Lung (tissue), 12 donors: ENCODE data around the gene LNX1. TPM values are rescaled to one million over a fixed set of nuclear protein-coding genes. Genes with fewer than 3 reads are reported as not detected.

Experiments used
- ATAC-seq: fragments of 200-7000 bp; cut with Tn5 transposase; one replicate; pipeline ENCODE4 v1.9.1; 2020; ENCODE audit warnings: moderate number of reproducible peaks; ENCODE audit not compliant: insufficient read depth, low FRiP score
- DNase-seq, 3 donors: peaks; one replicate each; pipeline ENCODE4 v3.0.0-alpha.2; 2013 to 2017
- H3K27ac ChIP-seq, 2 donors: one replicate each; pipeline ENCODE4 v1.5.1; 2013; ENCODE audit warnings: mild to moderate bottlenecking in 2 of 2, moderate library complexity in 2 of 2, control low read depth in 1 of 2, inconsistent platforms in 1 of 2, low read depth in 1 of 2, low read length in 1 of 2
- H3K27me3 ChIP-seq, 3 donors: one replicate each; pipeline ENCODE4 v1.5.1; 2013; ENCODE audit warnings: low read length in 2 of 3; ENCODE audit not compliant: control insufficient read depth in 3 of 3, insufficient read depth in 3 of 3
- H3K36me3 ChIP-seq, 4 donors: one replicate each; pipeline ENCODE4 v1.5.1; 2013; ENCODE audit warnings: low read length in 4 of 4, mild to moderate bottlenecking in 1 of 4, moderate library complexity in 1 of 4; ENCODE audit not compliant: control insufficient read depth in 4 of 4, insufficient read depth in 4 of 4
- H3K4me1 ChIP-seq, 5 donors: one replicate each; pipeline ENCODE4 v1.5.1; 2013; ENCODE audit warnings: low read length in 5 of 5, mild to moderate bottlenecking in 2 of 5, moderate library complexity in 1 of 5; ENCODE audit not compliant: control insufficient read depth in 5 of 5, insufficient read depth in 5 of 5
- H3K4me3 ChIP-seq: one replicate; pipeline ENCODE4 v1.5.1; 2013; ENCODE audit warnings: mild to moderate bottlenecking, control low read depth, moderate library complexity
- H3K9ac ChIP-seq, 2 donors: one replicate each; pipeline ENCODE4 v1.5.1; 2013; ENCODE audit warnings: low read length in 2 of 2, control low read depth in 1 of 2; ENCODE audit not compliant: insufficient read depth in 1 of 2
- H3K9me3 ChIP-seq, 4 donors: one replicate each; pipeline ENCODE4 v1.5.1; 2013; ENCODE audit warnings: low read length in 3 of 4, mild to moderate bottlenecking in 1 of 4, moderate library complexity in 1 of 4; ENCODE audit not compliant: control insufficient read depth in 4 of 4, insufficient read depth in 3 of 4
- WGBS, 2 donors: extraction: QIAGEN DNeasy Blood & Tissue Kit; methylation state at CpG; one replicate each; pipeline ENCODE4 v1.1.7; 2013; 5-methylcytosine and 5-hydroxymethylcytosine counted together
- polyA plus RNA-seq, 2 donors: library from polyadenylated mRNA; stranded (reverse); fragments of 200-250 nt; gene quantifications; one replicate each; pipeline ENCODE4 v1.2.1, GENCODE V29; 2013
- total RNA-seq, 2 donors: library from RNA; depleted of rRNA in 1 of 2; stranded (reverse); fragments of >200 nt in 1 of 2; gene quantifications; one replicate each; pipeline ENCODE4 v1.2.1, GENCODE V29; 2014 to 2021
- TF ChIP-seq, protein P1 (sequence below): IDR thresholded peaks from 2 replicates; pipeline ENCODE4 v1.5.1; 2012; ENCODE audit warnings: mild to moderate bottlenecking; ENCODE audit errors: control extremely low read depth, extremely low read depth
- donor health status: control.
- donor health status: control.
- donor health status: Bipolar disorder and iron deficiency.
- donor health status: healthy.
- donor health status: DM: yes; HTN: yes; CAD: no.

Gene LNX1
- total and polyA plus RNA-seq, 4 donors, result 1.4 to 5.2 (median 3.2) TPM

- Histone ChIP-seq H3K9me3 (no peaks in the 10 kb centered on the region), H3K27ac (no peak overlapping the region), H3K9ac (no peak overlapping the region), H3K36me3 (no peaks in the 10 kb centered on the region), H3K4me1 (peaks cover 0 to 10% (median 0%) of the 10 kb centered on the region in 5 donors), H3K4me3 (no peak overlapping the region), H3K27me3 (no peaks in the 10 kb centered on the region)
- TF ChIP-seq, protein P1, sequence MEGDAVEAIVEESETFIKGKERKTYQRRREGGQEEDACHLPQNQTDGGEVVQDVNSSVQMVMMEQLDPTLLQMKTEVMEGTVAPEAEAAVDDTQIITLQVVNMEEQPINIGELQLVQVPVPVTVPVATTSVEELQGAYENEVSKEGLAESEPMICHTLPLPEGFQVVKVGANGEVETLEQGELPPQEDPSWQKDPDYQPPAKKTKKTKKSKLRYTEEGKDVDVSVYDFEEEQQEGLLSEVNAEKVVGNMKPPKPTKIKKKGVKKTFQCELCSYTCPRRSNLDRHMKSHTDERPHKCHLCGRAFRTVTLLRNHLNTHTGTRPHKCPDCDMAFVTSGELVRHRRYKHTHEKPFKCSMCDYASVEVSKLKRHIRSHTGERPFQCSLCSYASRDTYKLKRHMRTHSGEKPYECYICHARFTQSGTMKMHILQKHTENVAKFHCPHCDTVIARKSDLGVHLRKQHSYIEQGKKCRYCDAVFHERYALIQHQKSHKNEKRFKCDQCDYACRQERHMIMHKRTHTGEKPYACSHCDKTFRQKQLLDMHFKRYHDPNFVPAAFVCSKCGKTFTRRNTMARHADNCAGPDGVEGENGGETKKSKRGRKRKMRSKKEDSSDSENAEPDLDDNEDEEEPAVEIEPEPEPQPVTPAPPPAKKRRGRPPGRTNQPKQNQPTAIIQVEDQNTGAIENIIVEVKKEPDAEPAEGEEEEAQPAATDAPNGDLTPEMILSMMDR, result no peak
- DNase-seq, result no peak
- ATAC-seq, result no peak
These were observed 69.0 kb downstream of the LNX1 start for GRCh38 chr4:53522334-53522733.

- Histone ChIP-seq H3K27ac (no peak overlapping the region), H3K9me3 (no peaks in the 10 kb centered on the region), H3K27me3 (no peaks in the 10 kb centered on the region), H3K9ac (no peak overlapping the region), H3K4me3 (no peak overlapping the region), H3K4me1 (peaks cover 0 to 3% (median 0%) of the 10 kb centered on the region in 5 donors), H3K36me3 (no peaks in the 10 kb centered on the region)
- no peak for ATAC-seq
- WGBS, 2 donors, result 68 to 70% methylated on average over 6 of the region's 6 CpGs
- TF ChIP-seq, protein P1, result no peak
- no peak for DNase-seq
These were observed 71.2 kb downstream of the LNX1 start for GRCh38 chr4:53520116-53520515.

DNA sequence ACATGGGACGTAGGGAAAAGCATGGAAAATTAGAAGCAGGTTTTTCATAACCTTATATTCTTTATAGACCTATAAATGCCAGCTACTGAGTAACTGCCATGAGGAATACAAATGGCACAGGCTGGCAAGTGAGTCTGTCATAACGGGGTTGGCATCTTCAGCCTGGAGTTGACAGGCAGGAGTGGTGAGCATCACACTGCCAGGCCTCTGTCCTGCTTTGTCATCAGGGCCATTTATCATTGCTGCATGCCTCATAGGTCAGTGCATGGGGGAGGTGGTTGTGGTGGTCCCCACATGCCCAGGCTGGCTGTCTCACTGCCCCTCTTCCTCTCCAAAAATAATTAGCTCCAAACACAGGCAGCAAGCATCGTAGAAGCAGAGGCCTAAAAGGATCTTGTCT lies 72.5 kb downstream of the LNX1 start:
- no peaks in the 10 kb centered on the region for H3K36me3 ChIP-seq
- WGBS, 2 donors, result 93 to 94% methylated on average over 3 of the region's 3 CpGs
- ATAC-seq (no peak), DNase-seq (no peak)
- no peak overlapping the region for H3K27ac ChIP-seq
- H3K9me3 ChIP-seq, result no peaks in the 10 kb centered on the region
- no peaks in the 10 kb centered on the region for H3K27me3 ChIP-seq
- H3K4me3 ChIP-seq, result no peak overlapping the region
- H3K9ac ChIP-seq, result no peak overlapping the region
- H3K4me1 ChIP-seq, result peaks cover 0 to 3% (median 0%) of the 10 kb centered on the region in 5 donors
- TF ChIP-seq, protein P1, result no peak

DNA sequence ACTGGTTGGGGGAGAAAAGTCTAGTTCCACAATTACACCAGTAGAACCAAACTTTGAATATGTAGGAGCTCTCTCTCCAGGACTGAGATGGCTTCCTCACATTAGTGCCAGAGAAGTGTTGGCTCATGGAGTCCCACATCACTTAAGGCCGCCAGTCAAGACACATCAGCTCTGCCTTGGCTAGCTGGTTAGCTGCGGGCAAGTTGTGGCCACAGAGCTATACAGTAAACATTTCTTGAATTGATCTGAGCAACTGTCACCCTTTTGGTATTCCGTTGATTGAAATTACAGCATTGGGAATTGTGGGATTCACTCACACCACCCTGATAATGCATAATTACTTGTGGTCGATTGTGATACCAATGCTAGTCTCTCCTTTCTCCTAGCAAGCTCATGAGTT lies 76.2 kb downstream of the LNX1 start:
- ATAC-seq, result no peak
- Histone ChIP-seq H3K9me3 (no peaks in the 10 kb centered on the region), H3K27ac (no peak overlapping the region), H3K4me3 (no peak overlapping the region), H3K4me1 (peaks cover 0 to 1% (median 0%) of the 10 kb centered on the region in 5 donors), H3K9ac (no peak overlapping the region), H3K36me3 (no peaks in the 10 kb centered on the region), H3K27me3 (no peaks in the 10 kb centered on the region)
- TF ChIP-seq, protein P1, result no peak
- DNase-seq, result no peak
- WGBS, 2 donors, result 97% methylated on average over 4 of the region's 4 CpGs
